K562 (cell line): ENCODE results near the gene EPSTI1. TPM values are rescaled to one million over a fixed set of nuclear protein-coding genes. Genes with fewer than 3 reads are reported as not detected.

Experiments used
- ATAC-seq: fragments of 200-7000 bp; cut with Tn5 transposase; 3 replicates; pipeline ENCODE4 v1.9.1; 2020; ENCODE audit warnings: moderate library complexity
- BruUV-seq: library from RNA; stranded (reverse); fragments of 400-500 nt; replicated peaks from 2 replicates; lab custom pipeline; 2021; lab: Mats Ljungman, UMichigan
- CTCF ChIA-PET: fragments of 300-600 bp; formaldehyde crosslinking; extraction: SDS; loops from one replicate; lab custom pipeline; 2021; ENCODE audit warnings: low intra/inter-chr PET ratio; lab: Yijun Ruan, JAX
- POLR2A ChIA-PET: fragments of 300-600, 350-650 bp; sonication (Branson Sonifier 250); formaldehyde crosslinking; extraction: SDS; loops from one replicate; lab custom pipeline; 2021; ENCODE audit warnings: antibody characterized with exemption, inconsistent platforms; lab: Yijun Ruan, JAX
- DNase-seq, 4 experiments: peaks; one replicate each; pipeline versions ENCODE4 v3.0.0 to v3.0.0-alpha.2; 2011 to 2018; ENCODE audit warnings: low spot score in 3 of 4, mixed read lengths in 3 of 4; ENCODE audit errors: extremely low read depth in 1 of 4
- FAIRE-seq: peaks from 2 replicates; lab custom pipeline; 2011; peaks lifted over from hg19 to GRCh38; lab: Jason Lieb, UNC
- H2AFZ ChIP-seq: 2 replicates; pipeline ENCODE4 v1.6.0; 2011; ENCODE audit warnings: low read depth, low read length, control low read depth, inconsistent platforms
- H3K27ac ChIP-seq: fragments of 200-600 bp; 3 replicates; pipeline ENCODE4 v1.8.0; 2011; ENCODE audit warnings: low read depth, mild to moderate bottlenecking, control low read depth, inconsistent platforms, low read length, moderate library complexity, mixed read lengths; ENCODE audit errors: extremely low read depth
- H3K27me3 ChIP-seq, 2 experiments: fragments of 300-600 bp in 1 of 2; 2 replicates in 1 of 2; 3 replicates in 1 of 2; pipeline versions ENCODE4 v1.6.0 to v1.8.0; 2011; ENCODE audit warnings: inconsistent platforms in 2 of 2, low read length in 2 of 2, mild to moderate bottlenecking in 1 of 2, mixed read lengths in 1 of 2, moderate library complexity in 1 of 2; ENCODE audit not compliant: control insufficient read depth in 2 of 2, insufficient read depth in 2 of 2
- H3K36me3 ChIP-seq: fragments of 300-600 bp; 3 replicates; pipeline ENCODE4 v1.8.0; 2011; ENCODE audit warnings: mild to moderate bottlenecking, low read length, inconsistent platforms; ENCODE audit not compliant: control insufficient read depth, insufficient read depth
- H3K4me1 ChIP-seq, 2 experiments: fragments of 200-600 bp in 1 of 2; replicated peaks in 1 of 2; 2 replicates in 1 of 2; 3 replicates in 1 of 2; pipeline versions ENCODE4 v1.5.1 to v1.8.0; 2011; ENCODE audit warnings: inconsistent platforms in 2 of 2, low read length in 2 of 2, mild to moderate bottlenecking in 1 of 2, mixed read lengths in 1 of 2, moderate library complexity in 1 of 2; ENCODE audit not compliant: control insufficient read depth in 2 of 2, insufficient read depth in 2 of 2
- H3K4me2 ChIP-seq: 2 replicates; pipeline ENCODE4 v1.6.1; 2011; ENCODE audit warnings: low read length, control low read depth, inconsistent platforms, mixed read lengths; ENCODE audit not compliant: insufficient read depth
- H3K4me3 ChIP-seq: fragments of 200-600 bp; sonication (generic), shearing (Covaris generic); 2 replicates; pipeline ENCODE4 v1.5.1; 2016; ENCODE audit warnings: control low read depth, inconsistent platforms
- H3K79me2 ChIP-seq: fragments of 200-600 bp; 3 replicates; pipeline ENCODE4 v1.8.0; 2011; ENCODE audit warnings: low read length, inconsistent platforms; ENCODE audit not compliant: control insufficient read depth, insufficient read depth
- H3K9ac ChIP-seq, 2 experiments: 2 replicates each; pipeline versions ENCODE4 v1.6.0 to v1.6.1; 2011; ENCODE audit warnings: low read depth in 2 of 2, low read length in 2 of 2, control low read depth in 1 of 2, inconsistent platforms in 1 of 2, mild to moderate bottlenecking in 1 of 2, mixed read lengths in 1 of 2; ENCODE audit not compliant: insufficient read depth in 1 of 2
- H3K9me1 ChIP-seq: one replicate; pipeline ENCODE4 v1.6.0; 2011; ENCODE audit warnings: inconsistent platforms, mild to moderate bottlenecking, low read length, moderate library complexity; ENCODE audit not compliant: control insufficient read depth, insufficient read depth
- H3K9me3 ChIP-seq: replicated peaks from 2 replicates; pipeline ENCODE4 v1.5.1; 2011; ENCODE audit warnings: low read depth, low read length, inconsistent platforms; ENCODE audit not compliant: control insufficient read depth, insufficient read depth
- H4K20me1 ChIP-seq: replicated peaks from 2 replicates; pipeline ENCODE4 v1.6.1; 2011; ENCODE audit warnings: low read length, inconsistent platforms, mixed read lengths; ENCODE audit not compliant: control insufficient read depth, insufficient read depth
- CHD1 ChIP-seq: fragments of 200-600 bp; sonication (generic); IDR thresholded peaks from one replicate; pipeline ENCODE4 v1.6.1; 2012; ENCODE audit warnings: mild to moderate bottlenecking, moderate library complexity, low read length, inconsistent platforms
- GTF2A2 ChIP-seq: IDR thresholded peaks from 2 replicates; pipeline ENCODE4 v1.6.1; 2016; ENCODE audit warnings: mild to moderate bottlenecking, missing genetic modification characterization, missing compliant biosample characterization
- ZNF197 ChIP-seq: fragments of 200-800 bp; sonication (Bioruptor generic); IDR thresholded peaks from 2 replicates; pipeline ENCODE4 v1.6.1; 2016; ENCODE audit warnings: low read depth, missing genetic modification characterization, missing compliant biosample characterization
- ZNF778 ChIP-seq: fragments of 450-650 bp; formaldehyde crosslinking; IDR thresholded peaks from 2 replicates; pipeline ENCODE4 v1.4.0; 2020; ENCODE audit warnings: mild to moderate bottlenecking, moderate library complexity
- WGBS: fragments of 100-300 bp; shearing (Covaris generic); methylation state at CpG from one replicate; pipeline ENCODE4 v1.1.6; 2016; ENCODE audit warnings: low coverage, mixed read lengths; ENCODE audit not compliant: insufficient coverage; ENCODE audit errors: missing lambda C conversion rate; 5-methylcytosine and 5-hydroxymethylcytosine counted together
- in situ Hi-C: fragments of 300-500 bp; cut with MboI; formaldehyde crosslinking; loops from 4 replicates; pipeline ENCODE4 v1.15.0; 2018; ENCODE audit warnings: inconsistent platforms, mixed read lengths
- intact Hi-C: fragments of 100-400 bp; cut with micrococcal nuclease; formaldehyde crosslinking; loops from 2 replicates; pipeline ENCODE4 v1.14.2; 2022
- polyA plus RNA-seq, 8 experiments: library from polyadenylated mRNA; depleted of rRNA in 4 of 8; stranded (reverse) in 5 of 8; unstranded in 3 of 8; fragments of >200 nt; fragmentation: Nextera tagmentation in 2 of 8; fragmentation: Illumina TruSeq in 1 of 8; extraction: Ambion mirVana in 2 of 8; extraction: Trizol in 1 of 8; gene quantifications; 2 replicates each; pipeline versions ENCODE4 v1.2.1 to v1.2.3, GENCODE V29; 2011 to 2014; ENCODE audit warnings: inconsistent platforms in 1 of 8, missing spikeins in 1 of 8
- total RNA-seq, 7 experiments: library from RNA; depleted of rRNA in 6 of 7; stranded (reverse); fragments of >200 nt in 6 of 7; fragmentation: Illumina TruSeq in 2 of 7; extraction: Trizol in 2 of 7; gene quantifications; 2 replicates each; pipeline versions ENCODE4 v1.2.1 to v1.2.3, GENCODE V29; 2011 to 2021; ENCODE audit warnings: low replicate concordance in 1 of 7
- TF ChIP-seq, protein P1 (sequence below): sonication (generic); formaldehyde crosslinking; IDR thresholded peaks from 2 replicates; pipeline ENCODE4 v1.8.0; 2022; ENCODE audit warnings: mild to moderate bottlenecking, missing genetic modification reagents

Gene EPSTI1
- total and polyA plus RNA-seq, 9 of the 15 experiments (the other 6 are each of a cell fraction or from before 2014, with no cell fraction given) = 0.18 to 1.0 TPM; not detected in 7

DNA sequence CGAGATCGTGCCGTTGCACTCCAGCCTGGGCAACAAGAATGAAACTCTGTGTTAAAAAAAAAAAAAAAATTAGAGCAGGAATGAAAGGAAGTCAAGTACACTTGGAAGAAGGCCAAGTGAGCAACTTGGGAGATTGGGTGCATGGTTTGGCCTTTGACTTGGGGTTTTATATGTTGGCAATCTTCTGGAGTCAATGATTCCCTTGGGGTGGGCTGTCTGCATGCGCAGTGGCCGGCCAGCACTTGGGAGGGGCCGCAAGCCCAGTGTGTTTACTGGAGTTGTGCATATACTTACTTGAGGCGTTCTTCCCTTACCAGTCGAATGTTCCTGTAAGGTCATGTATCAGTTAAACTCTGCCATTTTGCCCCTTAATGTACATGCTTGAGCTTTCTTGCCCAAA is 106.7 kb downstream of the EPSTI1 start (continued):
- TF ChIP-seq, protein P1, sequence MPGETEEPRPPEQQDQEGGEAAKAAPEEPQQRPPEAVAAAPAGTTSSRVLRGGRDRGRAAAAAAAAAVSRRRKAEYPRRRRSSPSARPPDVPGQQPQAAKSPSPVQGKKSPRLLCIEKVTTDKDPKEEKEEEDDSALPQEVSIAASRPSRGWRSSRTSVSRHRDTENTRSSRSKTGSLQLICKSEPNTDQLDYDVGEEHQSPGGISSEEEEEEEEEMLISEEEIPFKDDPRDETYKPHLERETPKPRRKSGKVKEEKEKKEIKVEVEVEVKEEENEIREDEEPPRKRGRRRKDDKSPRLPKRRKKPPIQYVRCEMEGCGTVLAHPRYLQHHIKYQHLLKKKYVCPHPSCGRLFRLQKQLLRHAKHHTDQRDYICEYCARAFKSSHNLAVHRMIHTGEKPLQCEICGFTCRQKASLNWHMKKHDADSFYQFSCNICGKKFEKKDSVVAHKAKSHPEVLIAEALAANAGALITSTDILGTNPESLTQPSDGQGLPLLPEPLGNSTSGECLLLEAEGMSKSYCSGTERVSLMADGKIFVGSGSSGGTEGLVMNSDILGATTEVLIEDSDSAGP (CRISPR knock-in tag) = no peak
- TF ChIP-seq GTF2A2 (tag) (no peak), CHD1 (no peak)

- intact Hi-C loops = no loop called here
- Histone ChIP-seq H3K9me3 (no peaks in the 10 kb centered on the region), H3K9me1 (no peaks in the 10 kb centered on the region)
- TF ChIP-seq ZNF778 (CRISPR knock-in tag) (no peak), ZNF197 (CRISPR knock-in tag) (no peak)
- TF ChIP-seq, all 486 proteins: peak for 0
- Histone ChIP-seq H3K4me1 (no peaks in the 10 kb centered on the region), H2AFZ (no peak overlapping the region), H3K9ac (no peak overlapping the region), H4K20me1 (no peaks in the 10 kb centered on the region), H3K27ac (no peak overlapping the region), H3K4me3 (no peak overlapping the region), H3K79me2 (no peaks in the 10 kb centered on the region), H3K36me3 (no peaks in the 10 kb centered on the region), H3K27me3 (no peaks in the 10 kb centered on the region), H3K4me2 (no peak overlapping the region)
- ChIA-PET CTCF (no interaction called here), POLR2A (no interaction called here)
- FAIRE-seq = no peak
- ATAC-seq = no peak
- no TSS peak for BruUV-seq
- DNase-seq = no peak
- WGBS = 0% methylated on average over 6 of the region's 6 CpGs
- in situ Hi-C loops = no loop called here
Observed at GRCh38 chr13:42883771-42884467, 108.1 kb downstream of the EPSTI1 start.
